Keratinocyte (primary cell): Measurements from ENCODE around the gene TP53BP1. TPM values are rescaled to one million over a fixed set of nuclear protein-coding genes. Genes with fewer than 3 reads are reported as not detected.

Source experiments
- DNase-seq: peaks from one replicate; pipeline ENCODE4 v3.0.0-alpha.2; 2011; ENCODE audit warnings: low read depth, missing footprints, low spot score
- FAIRE-seq: peaks from 2 replicates; lab custom pipeline; 2011; peaks lifted over from hg19 to GRCh38; lab: Jason Lieb, UNC
- H2AFZ ChIP-seq: 2 replicates; pipeline ENCODE4 v1.6.0; 2012; ENCODE audit warnings: low read length, control low read depth, inconsistent platforms; ENCODE audit not compliant: control insufficient read depth
- H3K27ac ChIP-seq: 2 replicates; pipeline ENCODE4 v1.5.1; 2011; ENCODE audit warnings: low read length; ENCODE audit not compliant: control insufficient read depth, insufficient read depth
- H3K27me3 ChIP-seq: 3 replicates; pipeline ENCODE4 v1.6.0; 2011; ENCODE audit warnings: low read length; ENCODE audit not compliant: control insufficient read depth, insufficient read depth; ENCODE audit errors: extremely low read depth
- H3K36me3 ChIP-seq, 2 experiments: 2 replicates in 1 of 2; 3 replicates in 1 of 2; pipeline ENCODE4 v1.5.1; 2011; ENCODE audit warnings: low read length in 2 of 2, mild to moderate bottlenecking in 1 of 2; ENCODE audit not compliant: control insufficient read depth in 2 of 2, insufficient read depth in 2 of 2; ENCODE audit errors: extremely low read depth in 1 of 2
- H3K4me1 ChIP-seq: 3 replicates; pipeline ENCODE4 v1.5.1; 2011; ENCODE audit warnings: low read length; ENCODE audit not compliant: control insufficient read depth, insufficient read depth; ENCODE audit errors: extremely low read depth
- H3K4me2 ChIP-seq: 3 replicates; pipeline ENCODE4 v1.6.0; 2011; ENCODE audit warnings: low read depth, low read length; ENCODE audit not compliant: control insufficient read depth, insufficient read depth; ENCODE audit errors: extremely low read depth
- H3K4me3 ChIP-seq, 3 experiments: fragments of 200-600 bp in 1 of 3; sonication (generic) in 1 of 3; 2 replicates in 2 of 3; 3 replicates in 1 of 3; pipeline ENCODE4 v1.5.1; 2011 to 2016; ENCODE audit warnings: low read length in 3 of 3, mild to moderate bottlenecking in 3 of 3, control low read depth in 2 of 3, inconsistent platforms in 1 of 3, low read depth in 1 of 3, mixed read lengths in 1 of 3, mixed run types in 1 of 3, moderate library complexity in 1 of 3; ENCODE audit not compliant: control insufficient read depth in 2 of 3, insufficient read depth in 2 of 3; ENCODE audit errors: extremely low read depth in 1 of 3
- H3K79me2 ChIP-seq: 2 replicates; pipeline ENCODE4 v1.6.0; 2012; ENCODE audit warnings: low read length; ENCODE audit not compliant: control insufficient read depth, insufficient read depth
- H3K9ac ChIP-seq: 3 replicates; pipeline ENCODE4 v1.6.0; 2011; ENCODE audit warnings: low read length; ENCODE audit not compliant: control insufficient read depth, insufficient read depth; ENCODE audit errors: extremely low read depth
- H3K9me1 ChIP-seq: 3 replicates; pipeline ENCODE4 v1.6.0; 2011; ENCODE audit warnings: low read length; ENCODE audit not compliant: control insufficient read depth, insufficient read depth; ENCODE audit errors: extremely low read depth
- H3K9me3 ChIP-seq: 2 replicates; pipeline ENCODE4 v1.5.1; 2012; ENCODE audit warnings: low read depth, low read length; ENCODE audit not compliant: control insufficient read depth
- H4K20me1 ChIP-seq: 3 replicates; pipeline ENCODE4 v1.6.0; 2011; ENCODE audit warnings: low read length; ENCODE audit not compliant: control insufficient read depth, insufficient read depth; ENCODE audit errors: extremely low read depth
- EZH2 ChIP-seq: IDR thresholded peaks from one replicate; pipeline ENCODE4 v1.6.1; 2012; ENCODE audit warnings: inconsistent platforms, mild to moderate bottlenecking, low read length, moderate library complexity
- dilution Hi-C: fragments of 300-500 bp; cut with MboI; formaldehyde crosslinking; loops from one replicate; pipeline ENCODE4 v1.7.0; 2020; ENCODE audit warnings: low sequenced_read_pairs; ENCODE audit not compliant: extremely low pct_ligation_motif_present
- polyA plus RNA-seq, 5 experiments: library from polyadenylated mRNA; depleted of rRNA in 3 of 5; stranded (reverse) in 3 of 5; stranded (forward) in 1 of 5; unstranded in 1 of 5; fragments of >200 nt; gene quantifications; 1 replicate in 1 of 5; 2 replicates in 3 of 5; 3 replicates in 1 of 5; pipeline versions ENCODE4 v1.2.1 to v1.2.3, GENCODE V29; 2011 to 2012; ENCODE audit warnings: missing spikeins in 2 of 5, low read depth in 1 of 5, low replicate concordance in 1 of 5
- TF ChIP-seq, protein P1 (sequence below), 3 experiments: IDR thresholded peaks in 1 of 3; conservative IDR thresholded peaks in 1 of 3; optimal IDR thresholded peaks in 1 of 3; 2 replicates in 2 of 3; 3 replicates in 1 of 3; pipeline versions ENCODE3 to v1.5.1; 2011; ENCODE audit warnings: low read length in 3 of 3, mild to moderate bottlenecking in 3 of 3, moderate library complexity in 2 of 3, control low read depth in 1 of 3, inconsistent platforms in 1 of 3; ENCODE audit not compliant: insufficient read depth in 2 of 3; ENCODE audit errors: extremely low read depth in 1 of 3

TP53BP1 gene
- polyA plus RNA-seq, 1 donor (not counting 4 experiments of a cell fraction or from before 2014, with no cell fraction given) = 30.7 TPM

- dilution Hi-C loops = no loop called here
- no peak for FAIRE-seq
These were observed 27.2 kb upstream of the TP53BP1 start for GRCh38 chr15:43520138-43520537.

DNA sequence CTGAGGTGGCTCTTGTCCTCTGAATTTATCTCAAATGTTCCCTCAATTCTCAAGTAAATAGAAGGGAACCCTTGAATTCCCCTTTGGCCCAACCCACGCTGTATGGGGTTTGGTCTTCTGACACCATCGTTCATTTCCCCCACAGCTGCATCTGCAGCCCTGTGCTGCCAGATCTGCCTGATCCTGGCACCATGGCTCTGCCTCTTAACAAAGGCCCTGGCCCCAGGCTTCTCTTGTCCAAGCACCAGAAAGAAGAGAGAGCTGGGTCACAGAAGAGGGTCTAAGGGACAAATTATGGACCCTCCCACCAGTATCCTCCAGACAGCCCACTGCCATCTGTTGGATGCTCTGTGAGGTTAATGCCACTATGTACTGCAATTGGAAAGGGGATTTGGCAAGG lies 26.2 kb upstream of the TP53BP1 start:
- DNase-seq (no peak), FAIRE-seq (no peak)
- H3K27me3 ChIP-seq = peaks cover 54% of the 10 kb centered on the region
- H3K36me3 ChIP-seq = no peaks in the 10 kb centered on the region
- H3K9me3 ChIP-seq = no peaks in the 10 kb centered on the region
- no peaks in the 10 kb centered on the region for H3K79me2 ChIP-seq
- dilution Hi-C loops = no loop called here
- H2AFZ ChIP-seq = no peak overlapping the region
- H3K4me1 ChIP-seq = no peaks in the 10 kb centered on the region
- H3K4me3 ChIP-seq = no peak overlapping the region
- no peak overlapping the region for H3K27ac ChIP-seq
- no peak overlapping the region for H3K9ac ChIP-seq
- H3K4me2 ChIP-seq = no peak overlapping the region
- TF ChIP-seq, protein P1, sequence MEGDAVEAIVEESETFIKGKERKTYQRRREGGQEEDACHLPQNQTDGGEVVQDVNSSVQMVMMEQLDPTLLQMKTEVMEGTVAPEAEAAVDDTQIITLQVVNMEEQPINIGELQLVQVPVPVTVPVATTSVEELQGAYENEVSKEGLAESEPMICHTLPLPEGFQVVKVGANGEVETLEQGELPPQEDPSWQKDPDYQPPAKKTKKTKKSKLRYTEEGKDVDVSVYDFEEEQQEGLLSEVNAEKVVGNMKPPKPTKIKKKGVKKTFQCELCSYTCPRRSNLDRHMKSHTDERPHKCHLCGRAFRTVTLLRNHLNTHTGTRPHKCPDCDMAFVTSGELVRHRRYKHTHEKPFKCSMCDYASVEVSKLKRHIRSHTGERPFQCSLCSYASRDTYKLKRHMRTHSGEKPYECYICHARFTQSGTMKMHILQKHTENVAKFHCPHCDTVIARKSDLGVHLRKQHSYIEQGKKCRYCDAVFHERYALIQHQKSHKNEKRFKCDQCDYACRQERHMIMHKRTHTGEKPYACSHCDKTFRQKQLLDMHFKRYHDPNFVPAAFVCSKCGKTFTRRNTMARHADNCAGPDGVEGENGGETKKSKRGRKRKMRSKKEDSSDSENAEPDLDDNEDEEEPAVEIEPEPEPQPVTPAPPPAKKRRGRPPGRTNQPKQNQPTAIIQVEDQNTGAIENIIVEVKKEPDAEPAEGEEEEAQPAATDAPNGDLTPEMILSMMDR (optimal IDR thresholded peaks at IDR 0.05 in 1 of 3, IDR thresholded peaks at IDR 0.05 in 1 of 3, conservative IDR thresholded peaks at IDR 0.05 in 1 of 3; ENCODE audit: extremely low read depth in 1 of 3, insufficient read depth in 2 of 3, low read length in 3 of 3) = no peak
- no peak for TF ChIP-seq EZH2
- no peaks in the 10 kb centered on the region for H3K9me1 ChIP-seq
- H4K20me1 ChIP-seq = no peaks in the 10 kb centered on the region

More at GRCh38 chr15:43520138-43520537, 27.2 kb upstream of the TP53BP1 start:
- DNase-seq = no peak
- H3K4me1 ChIP-seq = no peaks in the 10 kb centered on the region
- TF ChIP-seq, protein P1 (optimal IDR thresholded peaks at IDR 0.05 in 1 of 3, IDR thresholded peaks at IDR 0.05 in 1 of 3, conservative IDR thresholded peaks at IDR 0.05 in 1 of 3; ENCODE audit: extremely low read depth in 1 of 3, insufficient read depth in 2 of 3, low read length in 3 of 3) = no peak
- TF ChIP-seq EZH2 = no peak
- H3K9me1 ChIP-seq = no peaks in the 10 kb centered on the region
- no peak overlapping the region for H3K27ac ChIP-seq
- no peaks in the 10 kb centered on the region for H3K36me3 ChIP-seq
- no peaks in the 10 kb centered on the region for H4K20me1 ChIP-seq
- H3K79me2 ChIP-seq = no peaks in the 10 kb centered on the region
- H3K4me2 ChIP-seq = no peak overlapping the region
- no peaks in the 10 kb centered on the region for H3K9me3 ChIP-seq
- H3K9ac ChIP-seq = no peak overlapping the region
- no peak overlapping the region for H3K4me3 ChIP-seq
- H2AFZ ChIP-seq = no peak overlapping the region
- H3K27me3 ChIP-seq = peaks cover 56% of the 10 kb centered on the region
